ENCODE results near the gene PIK3R5. TPM values are rescaled to one million over a fixed set of nuclear protein-coding genes. Genes with fewer than 3 reads are reported as not detected.

PIK3R5 gene
- total RNA-seq, 1 donor from 2014 or later, result 0.25 TPM

DNA sequence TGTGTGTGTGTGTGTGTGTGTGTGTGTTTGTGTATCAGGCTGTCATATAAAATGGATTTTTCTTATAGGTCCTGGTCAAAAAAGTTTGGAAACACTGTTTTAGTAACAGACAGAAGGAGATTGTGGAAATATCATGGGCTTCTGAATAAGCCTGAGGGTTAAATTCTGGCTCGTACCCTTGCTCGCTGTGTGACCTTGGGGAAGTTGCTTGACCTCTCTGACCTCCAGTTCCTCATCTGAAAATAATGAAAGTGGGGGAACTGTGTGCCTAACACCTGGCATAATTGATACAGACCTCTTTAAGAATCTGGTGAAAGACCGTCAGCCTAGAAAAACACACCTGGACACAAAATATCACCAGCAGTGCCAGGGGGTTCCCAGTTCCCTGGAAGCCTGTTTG is 72.4 kb downstream of the PIK3R5 start:
- no peak overlapping the region for H3K4me3 Mint-ChIP-seq
- no peaks in the 10 kb centered on the region for H3K36me3 Mint-ChIP-seq
- H3K9me3 Mint-ChIP-seq, result no peaks in the 10 kb centered on the region
- TF ChIP-seq, protein P1, sequence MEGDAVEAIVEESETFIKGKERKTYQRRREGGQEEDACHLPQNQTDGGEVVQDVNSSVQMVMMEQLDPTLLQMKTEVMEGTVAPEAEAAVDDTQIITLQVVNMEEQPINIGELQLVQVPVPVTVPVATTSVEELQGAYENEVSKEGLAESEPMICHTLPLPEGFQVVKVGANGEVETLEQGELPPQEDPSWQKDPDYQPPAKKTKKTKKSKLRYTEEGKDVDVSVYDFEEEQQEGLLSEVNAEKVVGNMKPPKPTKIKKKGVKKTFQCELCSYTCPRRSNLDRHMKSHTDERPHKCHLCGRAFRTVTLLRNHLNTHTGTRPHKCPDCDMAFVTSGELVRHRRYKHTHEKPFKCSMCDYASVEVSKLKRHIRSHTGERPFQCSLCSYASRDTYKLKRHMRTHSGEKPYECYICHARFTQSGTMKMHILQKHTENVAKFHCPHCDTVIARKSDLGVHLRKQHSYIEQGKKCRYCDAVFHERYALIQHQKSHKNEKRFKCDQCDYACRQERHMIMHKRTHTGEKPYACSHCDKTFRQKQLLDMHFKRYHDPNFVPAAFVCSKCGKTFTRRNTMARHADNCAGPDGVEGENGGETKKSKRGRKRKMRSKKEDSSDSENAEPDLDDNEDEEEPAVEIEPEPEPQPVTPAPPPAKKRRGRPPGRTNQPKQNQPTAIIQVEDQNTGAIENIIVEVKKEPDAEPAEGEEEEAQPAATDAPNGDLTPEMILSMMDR (IDR thresholded peaks at IDR 0.05; ENCODE audit: unreplicated experiment), result no peak
- no peak overlapping the region for H3K27ac Mint-ChIP-seq
- H3K4me1 Mint-ChIP-seq, result peaks cover 5% of the 10 kb centered on the region
- no peak for DNase-seq (ENCODE audit: low spot score in 2 of 2, unreplicated experiment in 2 of 2)
- peaks cover 37% of the 10 kb centered on the region for H3K27me3 Mint-ChIP-seq (ENCODE audit: low read depth)

- Mint-ChIP-seq H3K9me3 (no peaks in the 10 kb centered on the region), H3K36me3 (no peaks in the 10 kb centered on the region), H3K4me3 (no peak overlapping the region), H3K27me3 (ENCODE audit: low read depth) (peaks cover 31% of the 10 kb centered on the region), H3K4me1 (peaks cover 5% of the 10 kb centered on the region), H3K27ac (no peak overlapping the region)
- TF ChIP-seq, protein P1 (IDR thresholded peaks at IDR 0.05; ENCODE audit: unreplicated experiment), result no peak
- no peak for DNase-seq (ENCODE audit: low spot score in 2 of 2, unreplicated experiment in 2 of 2)
Measured at GRCh38 chr17:8892338-8892690, 73.2 kb downstream of the PIK3R5 start.

DNA sequence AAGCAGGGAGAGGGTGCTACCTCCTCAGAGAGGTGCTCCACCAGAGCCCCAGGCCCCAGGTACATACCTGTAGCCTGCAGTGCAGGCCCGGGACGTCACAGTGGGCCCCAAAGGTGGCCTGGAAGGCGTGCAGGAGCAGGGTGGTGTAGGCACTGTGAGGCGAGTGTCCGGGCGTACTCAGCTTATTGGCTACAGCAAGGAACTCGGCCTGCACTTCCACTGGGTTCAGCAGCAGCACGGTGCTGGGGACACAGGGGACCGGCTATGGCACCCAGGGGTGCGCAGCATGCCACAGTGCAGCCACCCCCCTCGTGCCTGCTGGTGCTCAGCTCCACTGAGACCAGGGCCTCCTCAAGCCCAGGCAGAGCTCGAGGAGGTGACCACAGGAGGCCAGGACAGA is 74.8 kb downstream of the PIK3R5 start:
- Mint-ChIP-seq H3K27me3 (ENCODE audit: low read depth) (peaks cover 14% of the 10 kb centered on the region), H3K36me3 (no peaks in the 10 kb centered on the region), H3K4me3 (no peak overlapping the region), H3K27ac (no peak overlapping the region), H3K4me1 (peaks cover 5% of the 10 kb centered on the region), H3K9me3 (no peaks in the 10 kb centered on the region)
- no peak for DNase-seq (ENCODE audit: low spot score in 2 of 2, unreplicated experiment in 2 of 2)
- TF ChIP-seq, protein P1 (IDR thresholded peaks at IDR 0.05; ENCODE audit: unreplicated experiment), result no peak

DNA sequence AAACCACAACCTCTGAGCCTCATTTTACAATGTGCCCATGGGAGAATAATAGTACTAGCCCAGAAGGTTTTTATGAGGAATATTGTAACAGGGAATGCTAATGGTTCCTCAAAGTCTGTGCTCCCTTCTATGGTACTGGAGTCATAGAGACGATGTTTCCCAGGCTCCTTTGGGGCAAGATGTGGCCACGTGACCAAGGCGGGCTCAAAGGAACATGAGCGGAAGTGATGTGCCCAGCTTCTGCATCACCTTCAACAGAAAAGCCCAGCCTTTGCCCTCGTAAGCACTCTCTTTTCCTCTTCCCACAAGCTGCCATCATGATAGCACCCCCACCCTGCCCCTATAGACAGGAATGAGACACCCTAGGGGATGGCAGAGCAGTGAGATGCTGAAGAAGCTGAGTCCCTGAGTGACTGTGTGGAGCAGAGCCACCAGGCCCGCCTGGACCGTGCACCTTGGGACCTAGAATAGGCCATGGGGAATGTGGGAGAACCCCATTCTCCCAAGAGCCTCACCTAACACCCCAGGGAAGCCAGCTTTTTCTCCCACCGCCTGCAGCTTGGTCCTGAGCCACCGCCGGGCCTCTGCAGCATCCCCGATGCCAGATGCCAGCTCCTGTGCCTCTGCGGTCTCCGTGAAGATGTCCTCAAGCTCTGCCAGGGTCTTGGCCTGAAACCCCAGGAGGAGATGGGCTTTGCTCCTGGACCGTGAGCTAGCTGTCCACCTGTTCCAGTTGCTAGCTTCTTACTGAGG is 75.9 kb downstream of the PIK3R5 start:
- no peaks in the 10 kb centered on the region for H3K36me3 Mint-ChIP-seq
- no peak overlapping the region for H3K27ac Mint-ChIP-seq
- peaks cover 3% of the 10 kb centered on the region for H3K4me1 Mint-ChIP-seq
- no peak for DNase-seq (ENCODE audit: low spot score in 2 of 2, unreplicated experiment in 2 of 2)
- no peaks in the 10 kb centered on the region for H3K9me3 Mint-ChIP-seq
- TF ChIP-seq, protein P1 (IDR thresholded peaks at IDR 0.05; ENCODE audit: unreplicated experiment), result no peak
- no peak overlapping the region for H3K4me3 Mint-ChIP-seq
- peaks cover 6% of the 10 kb centered on the region for H3K27me3 Mint-ChIP-seq (ENCODE audit: low read depth)

- no peak overlapping the region for H3K4me3 Mint-ChIP-seq
- no peak overlapping the region for H3K27ac Mint-ChIP-seq
- no peaks in the 10 kb centered on the region for H3K36me3 Mint-ChIP-seq
- peaks cover 2% of the 10 kb centered on the region for H3K27me3 Mint-ChIP-seq (ENCODE audit: low read depth)
- no peak for DNase-seq (ENCODE audit: low spot score in 2 of 2, unreplicated experiment in 2 of 2)
- TF ChIP-seq, protein P1 (IDR thresholded peaks at IDR 0.05; ENCODE audit: unreplicated experiment), result no peak
- no peaks in the 10 kb centered on the region for H3K4me1 Mint-ChIP-seq
- H3K9me3 Mint-ChIP-seq, result no peaks in the 10 kb centered on the region
Measured at GRCh38 chr17:8888704-8889302, 76.7 kb downstream of the PIK3R5 start.

Data from mesothelial cell of epicardium (in vitro differentiated cells).